Fibroblast of the aortic adventitia (primary cell): ENCODE measurements around the gene CLRN3. TPM values are rescaled to one million over a fixed set of nuclear protein-coding genes. Genes with fewer than 3 reads are reported as not detected.
A peak's percentile ranks its signal among the peaks of the same experiment; 100 is the strongest.

Experiments
- DNase-seq: peaks from one replicate; pipeline ENCODE4 v3.0.0-alpha.2; 2010; ENCODE audit warnings: low read depth
- H3K4me3 ChIP-seq: 2 replicates; pipeline ENCODE4 v1.5.1; 2011; ENCODE audit warnings: low read depth, mild to moderate bottlenecking, control low read depth, low read length, moderate library complexity
- CTCF ChIP-seq: IDR thresholded peaks from 2 replicates; pipeline ENCODE4 v1.5.1; 2011; ENCODE audit warnings: mild to moderate bottlenecking, low read length, control low read depth, inconsistent platforms; ENCODE audit not compliant: insufficient read depth
- total RNA-seq: library from RNA; depleted of rRNA; stranded (reverse); fragments of >200 nt; gene quantifications from 2 replicates; pipeline ENCODE4 v1.2.3, GENCODE V29; 2012; ENCODE audit warnings: low replicate concordance

CLRN3 gene
- total RNA-seq, 1 donor, result not detected

GRCh38 chr10:127836966-127837365 lies 55.8 kb downstream of the CLRN3 start:
- no peak for TF ChIP-seq CTCF
- DNase-seq, result peak; percentile 4
- H3K4me3 ChIP-seq, result no peak overlapping the region

- no peak overlapping the region for H3K4me3 ChIP-seq
- no peak for DNase-seq
- TF ChIP-seq CTCF, result no peak
Measured at GRCh38 chr10:127836176-127836575, 56.6 kb downstream of the CLRN3 start.

DNA sequence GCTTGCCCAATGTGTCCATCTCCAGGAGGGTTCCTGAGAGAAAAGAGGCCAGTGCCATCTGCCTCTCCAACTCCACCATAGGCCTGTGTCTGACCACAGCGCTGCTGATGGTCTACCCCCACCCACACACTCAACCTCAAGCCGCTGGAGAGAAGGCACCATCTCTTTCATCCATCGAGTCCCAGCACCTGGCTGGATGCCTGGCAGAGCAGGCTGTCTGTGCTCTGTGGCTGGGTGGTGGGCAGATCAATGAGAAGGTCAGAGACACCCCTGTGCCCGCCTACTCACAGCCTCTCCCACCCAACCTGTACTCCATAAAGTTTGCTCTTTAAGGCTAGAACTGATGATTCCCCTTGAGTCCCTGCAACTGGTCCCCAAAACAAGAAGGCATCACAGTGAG lies 58.0 kb downstream of the CLRN3 start:
- H3K4me3 ChIP-seq, result no peak overlapping the region
- TF ChIP-seq CTCF, result no peak

GRCh38 chr10:127834221-127834620 lies 58.5 kb downstream of the CLRN3 start:
- no peak for TF ChIP-seq CTCF
- no peak overlapping the region for H3K4me3 ChIP-seq
- DNase-seq, result no peak

More for the DNA sequence above, 58.0 kb downstream of the CLRN3 start:
- DNase-seq, result no peak

GRCh38 chr10:127833804-127834203 lies 58.9 kb downstream of the CLRN3 start:
- no peak overlapping the region for H3K4me3 ChIP-seq
- DNase-seq, result no peak
- TF ChIP-seq CTCF, result no peak

DNA sequence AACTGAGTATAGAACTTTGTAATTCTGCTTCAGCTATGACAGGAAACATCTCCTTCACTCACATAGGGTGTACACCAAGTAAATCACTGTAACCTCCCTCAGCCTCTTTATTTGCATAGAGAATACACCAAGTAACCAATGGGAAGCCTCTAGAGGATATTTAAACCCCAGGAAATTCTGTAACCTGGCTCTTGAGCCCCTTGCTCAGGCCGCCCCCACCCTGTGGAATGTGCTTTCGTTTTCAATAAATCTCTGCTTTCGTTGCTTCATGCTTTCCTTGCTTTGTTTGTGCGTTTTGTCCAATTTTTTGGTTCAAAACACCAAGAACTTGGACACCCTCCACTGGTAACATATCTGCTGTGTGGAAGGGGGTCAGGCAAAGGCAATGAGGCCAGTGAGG lies 60.2 kb downstream of the CLRN3 start:
- H3K4me3 ChIP-seq, result peak overlapping the region; percentile 1
- no peak for TF ChIP-seq CTCF
- DNase-seq, result no peak

GRCh38 chr10:127830414-127830813 lies 62.3 kb downstream of the CLRN3 start:
- no peak for TF ChIP-seq CTCF

More at GRCh38 chr10:127830414-127830813, 62.3 kb downstream of the CLRN3 start:
- DNase-seq, result no peak
- no peak overlapping the region for H3K4me3 ChIP-seq
